K562 (cell line): ENCODE results near the gene AQR.

Experiments used
- FOXJ3 ChIP-seq: sonication (generic); formaldehyde crosslinking; IDR thresholded peaks from 2 replicates; pipeline ENCODE4 v1.4.0; 2020; ENCODE audit warnings: mild to moderate bottlenecking, missing genetic modification reagents
- MAFG ChIP-seq: fragments of 450-650 bp; conservative IDR thresholded peaks from 2 replicates; pipeline ENCODE4 v1.6.1; 2016; ENCODE audit warnings: missing genetic modification characterization, missing compliant biosample characterization
- MXI1 ChIP-seq: IDR thresholded peaks from 2 replicates; pipeline ENCODE4 v1.6.1; 2011; ENCODE audit warnings: low read depth, mild to moderate bottlenecking, improper control_type of control experiment, low read length
- SIRT6 ChIP-seq: IDR thresholded peaks from one replicate; pipeline ENCODE4 v1.6.1; 2012; ENCODE audit warnings: low read depth, mild to moderate bottlenecking, control low read depth, inconsistent platforms, low read length, moderate library complexity
- TF ChIP-seq, protein P1 (sequence below), 3 experiments: IDR thresholded peaks in 2 of 3; conservative IDR thresholded peaks in 1 of 3; 2 replicates each; pipeline ENCODE4 v1.5.1; 2011 to 2012; ENCODE audit warnings: low read length in 3 of 3, mild to moderate bottlenecking in 3 of 3, control low read depth in 2 of 3, improper control_type of control experiment in 1 of 3, inconsistent platforms in 1 of 3, low read depth in 1 of 3, mixed read lengths in 1 of 3, moderate library complexity in 1 of 3; ENCODE audit not compliant: insufficient read depth in 2 of 3
- TF ChIP-seq, protein P2 (sequence below): sonication (generic); formaldehyde crosslinking; IDR thresholded peaks from 2 replicates; pipeline ENCODE4 v1.5.0; 2020; ENCODE audit warnings: missing genetic modification reagents
- TF ChIP-seq, protein P3 (sequence below): sonication (generic); formaldehyde crosslinking; IDR thresholded peaks from 2 replicates; pipeline ENCODE4 v1.8.1; 2022; ENCODE audit warnings: missing genetic modification reagents

DNA sequence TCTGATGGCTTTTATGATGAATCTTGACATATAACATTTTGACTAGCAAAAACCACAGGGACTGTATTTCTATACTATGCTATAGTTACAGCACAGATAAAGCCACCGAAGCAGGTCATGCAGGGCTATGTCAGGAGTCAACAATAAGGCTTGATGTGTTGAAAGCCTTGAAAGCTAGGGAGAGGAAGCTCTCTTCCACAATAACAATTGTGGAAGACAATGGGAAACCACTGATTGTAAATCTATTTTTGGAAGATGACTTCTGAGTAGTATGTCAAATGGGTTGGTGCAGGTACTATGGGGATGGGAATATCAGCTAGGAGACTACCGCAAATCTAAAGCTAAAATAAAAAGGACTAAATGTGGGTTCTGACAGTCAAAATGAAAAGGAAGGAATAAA is 4.0 kb upstream of the AQR start:
- TF ChIP-seq, protein P1, sequence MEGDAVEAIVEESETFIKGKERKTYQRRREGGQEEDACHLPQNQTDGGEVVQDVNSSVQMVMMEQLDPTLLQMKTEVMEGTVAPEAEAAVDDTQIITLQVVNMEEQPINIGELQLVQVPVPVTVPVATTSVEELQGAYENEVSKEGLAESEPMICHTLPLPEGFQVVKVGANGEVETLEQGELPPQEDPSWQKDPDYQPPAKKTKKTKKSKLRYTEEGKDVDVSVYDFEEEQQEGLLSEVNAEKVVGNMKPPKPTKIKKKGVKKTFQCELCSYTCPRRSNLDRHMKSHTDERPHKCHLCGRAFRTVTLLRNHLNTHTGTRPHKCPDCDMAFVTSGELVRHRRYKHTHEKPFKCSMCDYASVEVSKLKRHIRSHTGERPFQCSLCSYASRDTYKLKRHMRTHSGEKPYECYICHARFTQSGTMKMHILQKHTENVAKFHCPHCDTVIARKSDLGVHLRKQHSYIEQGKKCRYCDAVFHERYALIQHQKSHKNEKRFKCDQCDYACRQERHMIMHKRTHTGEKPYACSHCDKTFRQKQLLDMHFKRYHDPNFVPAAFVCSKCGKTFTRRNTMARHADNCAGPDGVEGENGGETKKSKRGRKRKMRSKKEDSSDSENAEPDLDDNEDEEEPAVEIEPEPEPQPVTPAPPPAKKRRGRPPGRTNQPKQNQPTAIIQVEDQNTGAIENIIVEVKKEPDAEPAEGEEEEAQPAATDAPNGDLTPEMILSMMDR (IDR thresholded peaks at IDR 0.05 in 2 of 3, conservative IDR thresholded peaks at IDR 0.05 in 1 of 3; ENCODE audit: insufficient read depth in 2 of 3, low read depth in 1 of 3, low read length in 3 of 3) = no peak
- TF ChIP-seq SIRT6 = no peak
- TF ChIP-seq, protein P2, sequence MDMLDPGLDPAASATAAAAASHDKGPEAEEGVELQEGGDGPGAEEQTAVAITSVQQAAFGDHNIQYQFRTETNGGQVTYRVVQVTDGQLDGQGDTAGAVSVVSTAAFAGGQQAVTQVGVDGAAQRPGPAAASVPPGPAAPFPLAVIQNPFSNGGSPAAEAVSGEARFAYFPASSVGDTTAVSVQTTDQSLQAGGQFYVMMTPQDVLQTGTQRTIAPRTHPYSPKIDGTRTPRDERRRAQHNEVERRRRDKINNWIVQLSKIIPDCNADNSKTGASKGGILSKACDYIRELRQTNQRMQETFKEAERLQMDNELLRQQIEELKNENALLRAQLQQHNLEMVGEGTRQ (CRISPR knock-in tag) = no peak
- TF ChIP-seq, protein P3, sequence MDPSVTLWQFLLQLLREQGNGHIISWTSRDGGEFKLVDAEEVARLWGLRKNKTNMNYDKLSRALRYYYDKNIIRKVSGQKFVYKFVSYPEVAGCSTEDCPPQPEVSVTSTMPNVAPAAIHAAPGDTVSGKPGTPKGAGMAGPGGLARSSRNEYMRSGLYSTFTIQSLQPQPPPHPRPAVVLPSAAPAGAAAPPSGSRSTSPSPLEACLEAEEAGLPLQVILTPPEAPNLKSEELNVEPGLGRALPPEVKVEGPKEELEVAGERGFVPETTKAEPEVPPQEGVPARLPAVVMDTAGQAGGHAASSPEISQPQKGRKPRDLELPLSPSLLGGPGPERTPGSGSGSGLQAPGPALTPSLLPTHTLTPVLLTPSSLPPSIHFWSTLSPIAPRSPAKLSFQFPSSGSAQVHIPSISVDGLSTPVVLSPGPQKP (CRISPR knock-in tag) = no peak
- no peak for TF ChIP-seq MXI1
- TF ChIP-seq FOXJ3 (CRISPR knock-in tag) = no peak
- no peak for TF ChIP-seq MAFG (tag)
